Activated CD8-positive, alpha-beta memory T cell treated with anti-CD3 and anti-CD28 coated beads for 4 hours (primary cell): Measurements from ENCODE around the gene REXO4.
A peak's percentile ranks its signal among the peaks of the same experiment; 100 is the strongest.

ENCODE experiments used
- DNase-seq, 2 donors: peaks; one replicate each; pipeline ENCODE4 v3.0.0-alpha.2; 2020; ENCODE audit warnings: low read depth in 2 of 2

REXO4 gene

GRCh38 chr9:133367778-133368177, 50.0 kb downstream of the REXO4 start:
- no peak for DNase-seq

- DNase-seq: no peak
Observed at GRCh38 chr9:133367221-133367620, 50.6 kb downstream of the REXO4 start.

GRCh38 chr9:133366435-133366834, 51.4 kb downstream of the REXO4 start:
- no peak for DNase-seq

GRCh38 chr9:133362359-133363044, 55.3 kb downstream of the REXO4 start:
- no peak for DNase-seq

- no peak for DNase-seq
Observed at GRCh38 chr9:133361507-133362092, 56.2 kb downstream of the REXO4 start.

GRCh38 chr9:133360400-133361393, 57.1 kb downstream of the REXO4 start:
- DNase-seq: no peak

GRCh38 chr9:133359399-133360175, 58.2 kb downstream of the REXO4 start:
- no peak for DNase-seq

GRCh38 chr9:133357656-133358055, 60.2 kb downstream of the REXO4 start:
- no peak for DNase-seq

- peak; percentile 73 to 78 for DNase-seq
Observed at GRCh38 chr9:133356391-133357091, 61.3 kb downstream of the REXO4 start, which contains the start of the genes SURF1 and SURF2. TSS of gene SURF1 (minus strand) at chr9:133356487. CDS start at chr9:133356453, 34 bp downstream. TSS of gene SURF2 (plus strand) at chr9:133356550. CDS start at chr9:133356593, 43 bp downstream.
